NCI-H774 (cell line): ENCODE measurements around the gene ABCC4.

Experiments
- DNase-seq: peaks from one replicate; lab custom pipeline; 2025; lab: John Stamatoyannopoulos, UW

The ABCC4 gene

GRCh38 chr13:95260031-95260525 lies 41.2 kb downstream of the ABCC4 start:
- no peak for DNase-seq

GRCh38 chr13:95258619-95259194 lies 42.5 kb downstream of the ABCC4 start:
- no peak for DNase-seq

- DNase-seq, result no peak
Measured at GRCh38 chr13:95258098-95258497, 43.2 kb downstream of the ABCC4 start.

GRCh38 chr13:95256091-95256490 lies 45.2 kb downstream of the ABCC4 start:
- DNase-seq, result no peak

GRCh38 chr13:95255072-95255732 lies 46.0 kb downstream of the ABCC4 start:
- no peak for DNase-seq

GRCh38 chr13:95254339-95254738 lies 46.9 kb downstream of the ABCC4 start:
- DNase-seq, result no peak

GRCh38 chr13:95253033-95253432 lies 48.2 kb downstream of the ABCC4 start:
- DNase-seq, result no peak

- DNase-seq, result no peak
Measured at GRCh38 chr13:95251641-95252040, 49.6 kb downstream of the ABCC4 start.

- DNase-seq, result no peak
Measured at GRCh38 chr13:95250961-95251360, 50.3 kb downstream of the ABCC4 start.

GRCh38 chr13:95248953-95249352 lies 52.3 kb downstream of the ABCC4 start:
- no peak for DNase-seq

- DNase-seq, result no peak
Measured at GRCh38 chr13:95247852-95248251, 53.4 kb downstream of the ABCC4 start.

GRCh38 chr13:95247171-95247570 lies 54.1 kb downstream of the ABCC4 start:
- DNase-seq, result no peak

- peak; percentile 45 for DNase-seq
Measured at GRCh38 chr13:95246292-95247082, 54.8 kb downstream of the ABCC4 start.

GRCh38 chr13:95245071-95245470 lies 56.2 kb downstream of the ABCC4 start:
- no peak for DNase-seq

GRCh38 chr13:95243207-95243606 lies 58.0 kb downstream of the ABCC4 start:
- DNase-seq, result no peak

GRCh38 chr13:95241321-95241720 lies 59.9 kb downstream of the ABCC4 start:
- no peak for DNase-seq

- no peak for DNase-seq
Measured at GRCh38 chr13:95239283-95239682, 62.0 kb downstream of the ABCC4 start.

- DNase-seq, result no peak
Measured at GRCh38 chr13:95237310-95237870, 63.9 kb downstream of the ABCC4 start.

GRCh38 chr13:95236774-95237173 lies 64.5 kb downstream of the ABCC4 start:
- DNase-seq, result no peak

- DNase-seq, result no peak
Measured at GRCh38 chr13:95235974-95236373, 65.3 kb downstream of the ABCC4 start.

GRCh38 chr13:95235199-95235756 lies 66.0 kb downstream of the ABCC4 start:
- DNase-seq, result no peak

- no peak for DNase-seq
Measured at GRCh38 chr13:95234242-95234641, 67.0 kb downstream of the ABCC4 start.
